Urinary bladder (tissue), 4 donors: Measurements from ENCODE around the gene LRIG3. TPM values are rescaled to one million over a fixed set of nuclear protein-coding genes. Genes with fewer than 3 reads are reported as not detected.
"Not testable (repeated sequence)": the region's sequence is repeated elsewhere in the genome, so short reads cannot be mapped to it uniquely, and the experiment has no call there.

Experiments used
- DNase-seq: peaks from one replicate; pipeline ENCODE4 v3.0.0-alpha.2; 2015; ENCODE audit errors: extremely low spot score
- H3K27ac ChIP-seq: one replicate; pipeline ENCODE4 v1.5.1; 2013; ENCODE audit warnings: low read depth, mild to moderate bottlenecking, moderate library complexity
- H3K36me3 ChIP-seq: one replicate; pipeline ENCODE4 v1.6.1; 2013; ENCODE audit warnings: mild to moderate bottlenecking, moderate library complexity; ENCODE audit not compliant: insufficient read depth
- H3K4me1 ChIP-seq: one replicate; pipeline ENCODE4 v1.6.1; 2013; ENCODE audit warnings: mild to moderate bottlenecking, moderate library complexity; ENCODE audit not compliant: insufficient read depth
- H3K4me3 ChIP-seq: one replicate; pipeline ENCODE4 v1.5.1; 2013; ENCODE audit warnings: low read depth, low read length
- WGBS: extraction: QIAGEN DNeasy Blood & Tissue Kit; methylation state at CpG from one replicate; pipeline ENCODE4 v1.1.7; 2013; 5-methylcytosine and 5-hydroxymethylcytosine counted together
- polyA plus RNA-seq: library from polyadenylated mRNA; stranded (reverse); fragments of 200-250 nt; gene quantifications from one replicate; pipeline ENCODE4 v1.2.3, GENCODE V29; 2013
- total RNA-seq: library from RNA; depleted of rRNA; stranded (reverse); fragments of >200 nt; gene quantifications from one replicate; pipeline ENCODE4 v1.2.3, GENCODE V29; 2014
- donor health status: healthy with polysubstance abuse.
- donor health status: healthy.

Gene LRIG3
- total and polyA plus RNA-seq, 2 donors: 27.8 to 139 TPM

DNA sequence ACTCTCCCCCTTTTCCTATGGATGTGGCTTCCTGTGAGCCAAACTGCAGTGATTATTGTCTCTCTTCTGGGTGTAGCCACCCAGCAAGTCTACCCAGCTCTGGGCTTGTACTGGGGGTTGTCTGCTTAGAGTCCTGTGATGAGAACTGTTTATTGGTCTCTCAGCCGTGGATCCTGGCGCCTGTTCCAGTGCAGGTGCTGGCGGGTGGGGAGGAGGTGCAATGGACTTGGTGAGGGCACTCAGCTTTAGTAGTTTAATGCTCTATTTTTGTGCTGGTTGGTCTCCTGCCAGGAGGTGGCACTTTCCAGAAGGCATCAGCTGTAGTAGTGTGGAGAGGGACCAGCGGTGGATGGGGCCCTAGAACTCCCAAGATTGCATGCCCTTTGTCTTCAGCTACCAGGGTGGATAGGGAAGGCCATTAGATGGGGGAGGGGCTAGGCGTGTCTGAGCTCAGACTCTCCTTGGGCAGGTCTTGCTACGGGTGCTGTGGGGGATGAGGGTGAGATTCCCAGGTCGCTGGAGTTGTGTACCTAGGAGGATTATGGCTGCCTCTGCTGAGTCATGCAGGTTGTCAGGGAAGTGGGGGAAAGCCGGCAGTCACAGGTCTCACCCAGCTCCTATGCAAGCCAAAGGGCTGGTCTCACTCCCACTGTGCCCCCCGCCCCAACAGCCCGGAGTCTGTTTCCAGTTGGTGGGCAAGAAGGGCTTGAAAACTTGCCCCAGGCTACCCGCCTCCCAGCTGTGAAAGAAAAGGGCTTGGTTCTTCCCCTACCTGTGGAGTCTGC lies 29.8 kb upstream of the LRIG3 start:
- H3K36me3 ChIP-seq, H3K4me1 ChIP-seq, DNase-seq, H3K27ac ChIP-seq, H3K4me3 ChIP-seq: not testable (repeated sequence)
- WGBS: 84% methylated on average over 11 of the region's 11 CpGs

DNA sequence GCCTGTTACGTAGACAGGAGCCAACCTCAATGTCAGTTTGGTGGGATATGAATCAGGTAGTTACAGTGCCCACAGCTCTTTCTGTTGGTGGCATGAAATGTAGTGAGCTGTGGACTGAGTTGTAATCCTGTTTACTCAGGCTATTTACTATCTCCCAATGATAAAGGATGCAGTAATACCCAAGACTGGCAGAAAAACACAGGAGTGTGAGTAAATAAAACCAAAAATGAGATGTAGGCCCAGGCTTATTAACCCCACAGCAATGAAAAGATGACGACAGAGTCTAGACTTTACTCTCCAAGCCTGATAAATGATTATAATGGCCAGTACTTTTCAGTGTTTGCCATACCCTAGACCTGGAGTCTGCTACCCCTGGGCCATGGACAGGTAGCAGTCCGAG lies 22.8 kb upstream of the LRIG3 start:
- no peak overlapping the region for H3K4me3 ChIP-seq
- H3K36me3 ChIP-seq: no peaks in the 10 kb centered on the region
- DNase-seq: no peak
- H3K4me1 ChIP-seq: no peaks in the 10 kb centered on the region
- H3K27ac ChIP-seq: no peak overlapping the region
- 96% methylated on average over 3 of the region's 3 CpGs for WGBS

DNA sequence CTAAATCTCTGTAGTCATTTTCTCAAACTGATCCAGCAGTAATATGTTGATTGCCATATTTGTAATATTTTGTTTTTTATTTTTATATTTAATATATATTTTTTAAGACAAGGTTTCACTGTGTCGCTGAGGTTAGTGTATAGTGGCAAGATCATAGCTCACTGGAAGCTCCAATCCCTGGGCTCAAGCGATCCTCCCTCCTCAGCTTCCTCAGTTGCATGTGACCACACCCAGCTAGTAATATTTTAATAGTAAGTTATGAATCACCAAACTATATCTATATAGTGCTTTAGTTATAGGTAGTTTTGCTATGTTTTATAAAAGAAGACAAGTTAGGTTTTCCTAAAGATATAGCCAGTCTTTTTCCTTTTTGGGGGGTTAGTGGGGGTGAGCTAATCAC lies 22.0 kb upstream of the LRIG3 start:
- 92% methylated on average over 2 of the region's 2 CpGs for WGBS
- Histone ChIP-seq H3K4me1 (no peaks in the 10 kb centered on the region), H3K27ac (no peak overlapping the region), H3K4me3 (no peak overlapping the region), H3K36me3 (no peaks in the 10 kb centered on the region)
- no peak for DNase-seq

DNA sequence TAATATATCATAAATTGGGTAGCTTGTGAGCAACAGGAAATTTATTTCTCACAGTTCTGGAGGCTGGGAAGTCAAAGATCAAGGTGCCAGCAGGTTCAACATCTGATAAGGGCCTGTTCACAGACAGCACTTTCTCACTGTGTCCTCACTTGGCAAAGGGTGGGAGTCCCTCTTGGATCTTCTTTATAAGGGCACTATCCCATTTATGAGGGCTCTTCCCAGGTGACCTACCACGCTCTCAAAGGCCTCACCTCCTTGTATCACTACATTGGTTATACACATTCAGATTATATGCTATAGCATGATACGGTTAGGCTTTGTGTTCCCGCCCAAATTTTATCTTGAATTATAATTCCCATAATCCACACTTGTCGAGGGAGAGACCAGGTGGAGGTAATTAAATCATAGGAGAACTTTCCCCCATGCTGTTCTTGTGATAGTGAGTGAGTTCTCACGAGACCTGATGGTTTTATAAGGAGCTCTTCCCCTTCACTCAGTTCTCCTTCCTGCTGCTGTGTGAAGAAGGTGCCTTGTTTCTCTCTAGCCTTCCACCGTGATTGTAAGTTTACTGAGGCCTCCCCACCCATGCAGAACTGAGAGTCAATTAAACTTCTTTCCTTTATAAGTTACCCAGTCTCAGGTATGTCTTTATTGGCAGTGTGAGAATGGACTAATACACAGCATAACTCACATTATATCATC lies 19.2 kb upstream of the LRIG3 start:
- H3K36me3 ChIP-seq: no peaks in the 10 kb centered on the region
- H3K4me3 ChIP-seq: no peak overlapping the region
- no peak overlapping the region for H3K27ac ChIP-seq
- no peak for DNase-seq
- 88% methylated on average over 6 of the region's 6 CpGs for WGBS
- no peaks in the 10 kb centered on the region for H3K4me1 ChIP-seq

DNA sequence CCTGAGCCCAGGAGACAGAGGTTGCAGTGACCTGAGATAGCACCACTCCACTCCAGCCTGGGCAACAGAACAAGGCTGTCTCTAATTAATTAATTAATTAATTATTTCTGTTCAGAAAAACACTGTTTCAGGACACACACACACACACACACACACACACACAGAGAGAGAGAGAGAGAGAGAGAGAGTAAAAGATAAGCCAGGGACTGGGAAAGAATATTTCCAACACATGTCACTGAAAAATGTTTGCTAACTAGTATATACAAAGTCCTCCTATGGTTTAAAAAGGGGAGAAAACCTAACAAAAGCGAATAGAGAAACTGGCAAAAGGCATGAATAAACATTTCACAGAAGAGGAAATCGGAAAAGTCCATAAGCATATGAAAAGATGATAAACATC lies 18.1 kb upstream of the LRIG3 start:
- 64% methylated on average over 2 of the region's 2 CpGs for WGBS

DNA sequence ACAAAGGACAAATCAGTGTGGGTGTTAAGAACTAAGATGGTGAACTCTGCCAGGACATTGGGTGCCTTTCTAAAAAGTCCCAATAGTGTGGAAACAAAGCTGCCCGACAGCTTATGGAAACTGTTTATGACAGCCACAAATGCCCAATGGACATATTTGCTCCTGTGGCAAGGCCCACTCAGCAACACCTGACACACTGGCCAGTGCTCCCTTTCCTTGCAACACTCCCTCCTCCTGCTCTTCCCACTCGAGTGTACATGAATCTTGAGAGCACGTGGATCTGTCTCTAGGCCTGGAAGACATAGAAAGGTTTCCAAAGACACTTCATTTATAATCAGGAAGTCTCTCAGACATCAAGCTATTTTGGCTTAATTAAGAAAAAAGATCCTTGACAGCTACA lies 14.2 kb upstream of the LRIG3 start:
- H3K36me3 ChIP-seq: no peaks in the 10 kb centered on the region
- WGBS: 86% methylated on average over 3 of the region's 3 CpGs
- H3K4me1 ChIP-seq: no peaks in the 10 kb centered on the region
- no peak overlapping the region for H3K27ac ChIP-seq
- DNase-seq: no peak
- H3K4me3 ChIP-seq: no peak overlapping the region

More for the DNA sequence above, 18.1 kb upstream of the LRIG3 start:
- no peak for DNase-seq
- Histone ChIP-seq H3K4me1 (no peaks in the 10 kb centered on the region), H3K4me3 (no peak overlapping the region), H3K36me3 (no peaks in the 10 kb centered on the region), H3K27ac (no peak overlapping the region)

DNA sequence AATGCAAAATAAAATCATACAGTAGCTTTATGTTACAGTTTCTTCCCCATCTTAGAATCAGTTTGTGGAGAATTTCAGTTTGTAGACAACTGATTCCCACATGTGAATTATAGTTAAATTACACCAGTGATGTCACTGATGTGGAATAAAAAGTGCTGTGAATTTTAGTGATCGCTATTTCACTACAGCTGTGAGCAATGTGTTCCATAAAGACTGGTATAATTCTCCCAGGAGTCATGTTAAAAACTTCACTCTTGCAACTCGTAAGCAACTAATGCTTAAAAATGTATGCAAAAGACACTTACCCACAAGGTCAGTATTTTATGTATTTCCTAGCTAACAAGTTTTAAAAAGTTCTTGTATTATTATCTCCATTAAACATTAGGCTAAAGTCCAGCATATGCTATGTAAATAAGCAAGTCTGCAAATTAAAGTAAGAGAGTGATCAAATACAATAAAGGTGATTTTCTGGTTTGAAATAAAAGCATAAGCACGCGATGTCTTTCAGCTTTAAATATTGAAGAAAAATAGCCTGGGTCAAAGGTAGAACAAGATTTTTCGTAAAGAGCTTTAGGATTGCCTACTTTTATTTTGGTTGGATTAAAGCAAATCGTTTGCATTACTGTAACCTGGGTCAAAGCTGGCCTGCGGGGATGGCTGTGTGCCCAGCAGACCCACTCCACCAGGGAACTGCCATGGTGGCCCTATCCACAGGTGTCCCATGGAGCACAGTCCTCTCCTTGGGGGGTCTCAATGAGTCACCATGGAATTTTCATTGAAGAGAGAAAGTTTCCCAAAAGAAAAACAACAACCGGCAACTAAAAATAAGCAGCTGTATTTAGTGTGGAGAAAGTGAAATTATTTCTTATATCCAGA lies 12.7 kb upstream of the LRIG3 start:
- no peaks in the 10 kb centered on the region for H3K36me3 ChIP-seq
- H3K4me3 ChIP-seq: no peak overlapping the region
- no peak for DNase-seq
- H3K4me1 ChIP-seq: no peaks in the 10 kb centered on the region
- 87% methylated on average over 8 of the region's 8 CpGs for WGBS
- no peak overlapping the region for H3K27ac ChIP-seq

DNA sequence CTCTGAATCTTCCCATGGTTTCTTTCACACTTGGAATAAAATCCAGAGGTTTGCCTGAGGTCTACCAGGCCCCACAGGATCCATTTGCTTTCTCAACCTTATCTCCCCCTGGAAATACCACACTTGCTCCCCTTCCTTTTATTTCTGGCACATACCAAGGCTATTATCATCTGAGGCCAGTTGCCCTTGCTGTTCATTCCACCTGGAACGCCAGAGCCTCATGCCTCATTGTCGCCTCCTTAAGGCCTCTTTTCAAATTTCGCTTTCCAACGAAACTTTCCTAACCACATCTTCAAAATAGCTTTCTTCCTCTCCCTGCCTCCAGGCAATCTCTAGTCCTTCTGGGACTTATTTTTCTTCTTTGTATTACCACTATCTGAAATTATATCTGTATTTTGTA lies 11.2 kb upstream of the LRIG3 start:
- no peak overlapping the region for H3K27ac ChIP-seq
- H3K4me1 ChIP-seq: no peaks in the 10 kb centered on the region
- WGBS: 92% methylated on average over 4 of the region's 4 CpGs
- no peaks in the 10 kb centered on the region for H3K36me3 ChIP-seq
- no peak for DNase-seq
- H3K4me3 ChIP-seq: no peak overlapping the region

DNA sequence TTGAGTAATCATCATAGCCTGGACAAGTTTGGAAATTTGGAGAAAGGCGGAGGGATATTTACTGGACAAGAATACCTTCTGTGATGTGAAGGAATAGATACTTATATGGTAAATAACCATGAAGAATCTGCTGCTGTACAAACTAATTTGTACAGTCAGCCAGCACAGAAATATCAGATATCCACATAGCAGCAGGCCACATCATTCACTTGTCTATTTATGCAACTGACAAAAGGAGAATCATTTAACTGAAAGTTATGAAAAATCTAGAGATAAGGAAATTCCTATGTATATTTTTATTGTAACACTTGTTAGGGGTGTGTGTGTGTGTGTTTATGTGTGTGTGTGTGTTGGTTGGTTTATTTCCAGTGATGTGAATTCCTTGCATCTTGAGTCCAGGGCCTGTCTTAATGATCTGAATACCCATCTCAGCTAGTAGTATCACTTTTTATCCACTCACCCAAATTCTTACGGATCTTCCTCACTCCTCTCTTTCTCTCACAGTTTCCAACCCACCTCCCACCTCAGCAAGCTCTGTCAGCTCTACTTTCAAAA lies 10.5 kb upstream of the LRIG3 start:
- no peak for DNase-seq
- H3K4me1 ChIP-seq: no peaks in the 10 kb centered on the region
- 94% methylated on average over 2 of the region's 2 CpGs for WGBS
- H3K36me3 ChIP-seq: no peaks in the 10 kb centered on the region
- no peak overlapping the region for H3K27ac ChIP-seq
- H3K4me3 ChIP-seq: no peak overlapping the region

DNA sequence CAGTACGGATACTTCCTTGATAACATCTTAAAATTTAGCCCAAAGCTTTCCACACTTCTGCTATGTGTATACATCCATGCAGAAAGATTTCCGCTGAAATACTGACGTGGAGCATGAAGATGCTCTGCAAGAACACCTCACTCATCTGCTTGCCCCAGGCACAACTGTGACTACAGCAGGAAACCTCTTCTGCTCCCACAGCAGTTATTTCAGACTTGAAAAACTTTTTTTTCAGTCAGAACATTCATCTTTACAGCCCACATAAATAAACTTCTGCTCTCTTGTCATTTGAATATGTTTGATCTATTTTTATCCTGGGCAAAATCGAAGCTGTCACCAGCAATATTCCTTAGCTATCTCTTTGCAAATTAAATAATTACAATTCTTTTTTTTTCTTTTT lies 6.8 kb upstream of the LRIG3 start:
- H3K4me3 ChIP-seq: no peak overlapping the region
- no peaks in the 10 kb centered on the region for H3K36me3 ChIP-seq
- DNase-seq: no peak
- no peak overlapping the region for H3K27ac ChIP-seq
- 89% methylated on average over 4 of the region's 4 CpGs for WGBS
- H3K4me1 ChIP-seq: no peaks in the 10 kb centered on the region

DNA sequence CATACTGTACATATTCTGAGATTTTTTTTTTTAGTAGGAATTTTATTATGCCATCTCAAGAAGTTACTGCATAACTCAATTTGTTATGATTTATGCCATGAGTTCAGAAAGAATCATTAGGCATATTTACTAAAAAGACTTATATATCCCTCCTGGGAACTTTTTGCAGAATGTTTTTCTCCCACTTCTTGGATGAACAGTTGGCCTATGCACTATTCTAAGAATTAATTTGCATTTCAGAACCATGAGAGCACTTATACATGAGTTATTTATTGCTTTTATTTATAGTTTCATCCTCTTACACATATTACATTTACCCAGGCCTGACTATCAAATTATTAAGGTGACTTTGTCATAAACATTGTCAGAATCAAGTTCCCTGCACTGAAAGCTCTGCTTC lies 6.3 kb upstream of the LRIG3 start:
- no peaks in the 10 kb centered on the region for H3K4me1 ChIP-seq
- no peak for DNase-seq
- no peak overlapping the region for H3K27ac ChIP-seq
- no peak overlapping the region for H3K4me3 ChIP-seq
- H3K36me3 ChIP-seq: no peaks in the 10 kb centered on the region

DNA sequence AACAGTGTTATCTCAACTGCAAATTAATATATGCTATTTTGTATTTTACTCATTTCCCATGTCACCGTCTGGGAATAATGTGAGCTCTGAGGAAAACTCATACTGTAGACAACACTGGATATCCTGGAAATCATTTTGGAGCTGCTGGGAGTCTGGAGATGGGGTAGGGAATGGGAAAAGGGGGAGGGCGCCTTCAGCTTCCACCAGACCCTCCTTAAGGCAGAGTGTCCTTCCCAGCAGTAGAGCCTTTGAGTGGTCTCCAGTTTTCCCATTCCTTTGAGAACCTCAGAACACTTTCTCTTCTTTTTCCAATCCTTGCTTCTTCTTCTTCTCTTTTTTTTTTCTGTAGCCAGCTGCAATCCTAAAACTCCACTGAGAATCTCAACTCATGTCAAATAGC lies 5.4 kb upstream of the LRIG3 start:
- WGBS: 53% methylated on average over 2 of the region's 2 CpGs
- Histone ChIP-seq H3K27ac (no peak overlapping the region), H3K4me1 (no peaks in the 10 kb centered on the region), H3K4me3 (no peak overlapping the region), H3K36me3 (no peaks in the 10 kb centered on the region)
- DNase-seq: no peak

DNA sequence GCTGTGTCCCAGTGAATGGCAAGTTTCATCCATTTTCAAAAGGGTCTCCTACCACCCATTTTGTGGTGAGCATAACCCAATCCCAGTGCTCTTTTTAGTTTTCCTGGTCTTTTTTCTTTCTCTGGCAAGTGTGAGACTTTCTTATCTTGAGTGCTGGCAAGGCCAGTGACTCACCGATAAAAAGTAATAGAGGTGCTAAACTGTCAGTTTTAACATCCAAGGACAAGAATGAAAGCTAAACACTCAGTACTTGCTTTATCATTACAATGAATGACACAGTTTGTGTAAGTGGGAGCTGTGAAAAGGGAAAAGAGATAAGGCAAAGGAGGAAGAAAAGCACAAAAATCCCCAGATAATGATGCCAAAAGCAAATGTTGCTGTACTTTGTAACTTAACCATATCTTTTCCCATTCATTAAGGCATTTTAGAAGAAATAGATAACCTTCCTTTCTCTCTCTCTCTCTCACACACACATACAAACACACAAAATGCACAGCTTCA lies 4.9 kb upstream of the LRIG3 start:
- no peaks in the 10 kb centered on the region for H3K36me3 ChIP-seq
- no peak for DNase-seq
- no peak overlapping the region for H3K27ac ChIP-seq
- no peaks in the 10 kb centered on the region for H3K4me1 ChIP-seq
- WGBS: 3% methylated on average over 1 of the region's 1 CpG
- no peak overlapping the region for H3K4me3 ChIP-seq
